Activated B cell treated with CpG ODN at 0.5 μM for 24 hours (primary cell): Measurements from ENCODE around the gene GRAMD2B. TPM values are rescaled to one million over a fixed set of nuclear protein-coding genes. Genes with fewer than 3 reads are reported as not detected.

Source experiments
- ATAC-seq: fragments of 200-7000 bp; cut with Tn5 transposase; one replicate; pipeline ENCODE4 v1.10.0; 2021; ENCODE audit warnings: low read depth, mild to moderate bottlenecking, moderate library complexity
- CTCF ChIA-PET: fragments of 350-600 bp; sonication (Branson Sonifier 250); formaldehyde crosslinking; loops from one replicate; lab custom pipeline; 2021; ENCODE audit warnings: antibody characterized with exemption; lab: Charles Lee
- POLR2A ChIA-PET: fragments of 350-600 bp; sonication (Branson Sonifier 250); formaldehyde crosslinking; loops from one replicate; lab custom pipeline; 2021; ENCODE audit warnings: antibody characterized with exemption; lab: Charles Lee
- DNase-seq: peaks from one replicate; pipeline ENCODE4 v3.0.0; 2022
- H3K27ac Mint-ChIP-seq: one replicate; pipeline ENCODE4 v1.8.0; 2020; ENCODE audit warnings: mixed read lengths
- H3K27me3 Mint-ChIP-seq: one replicate; pipeline ENCODE4 v1.8.0; 2021; ENCODE audit warnings: mixed read lengths
- H3K36me3 Mint-ChIP-seq: one replicate; pipeline ENCODE4 v1.8.0; 2021; ENCODE audit warnings: low read depth, mixed read lengths
- H3K4me1 Mint-ChIP-seq: one replicate; pipeline ENCODE4 v1.8.0; 2021; ENCODE audit warnings: mixed read lengths
- H3K4me3 Mint-ChIP-seq: one replicate; pipeline ENCODE4 v1.8.0; 2020; ENCODE audit warnings: mild to moderate bottlenecking, mixed read lengths
- H3K9me3 Mint-ChIP-seq: one replicate; pipeline ENCODE4 v1.8.0; 2020; ENCODE audit warnings: mixed read lengths
- CTCF ChIP-seq: fragments of 200-600 bp; IDR thresholded peaks from one replicate; pipeline ENCODE4 v1.8.0; 2022; ENCODE audit warnings: antibody characterized with exemption, mild to moderate bottlenecking
- intact Hi-C: fragments of 100-400 bp; cut with micrococcal nuclease; formaldehyde crosslinking; loops from one replicate; pipeline ENCODE4 v1.15.1; 2024
- total RNA-seq: library from RNA; stranded (reverse); gene quantifications from 2 replicates; pipeline ENCODE4 v1.2.3, GENCODE V29; 2022

Gene GRAMD2B
- total RNA-seq, 1 donor from 2014 or later: 4.9 TPM

- ChIA-PET CTCF (no interaction called here), POLR2A (no interaction called here)
- TF ChIP-seq CTCF: no peak
- Mint-ChIP-seq H3K4me3 (no peak overlapping the region), H3K4me1 (peaks cover 10% of the 10 kb centered on the region), H3K27me3 (peaks cover 2% of the 10 kb centered on the region), H3K9me3 (no peaks in the 10 kb centered on the region), H3K27ac (no peak overlapping the region), H3K36me3 (no peaks in the 10 kb centered on the region)
- no peak for DNase-seq
- ATAC-seq: no peak
- intact Hi-C loops: no loop called here
Measured at GRCh38 chr5:126506079-126506478, 82.9 kb downstream of the GRAMD2B start.

- Mint-ChIP-seq H3K27me3 (no peaks in the 10 kb centered on the region), H3K4me1 (peaks cover 10% of the 10 kb centered on the region), H3K9me3 (no peaks in the 10 kb centered on the region), H3K4me3 (no peak overlapping the region), H3K36me3 (no peaks in the 10 kb centered on the region), H3K27ac (no peak overlapping the region)
- ChIA-PET POLR2A (no interaction called here), CTCF (no interaction called here)
- no peak for DNase-seq
- TF ChIP-seq CTCF: no peak
- no peak for ATAC-seq
- intact Hi-C loops: no loop called here
Measured at GRCh38 chr5:126508251-126508961, 85.2 kb downstream of the GRAMD2B start.

DNA sequence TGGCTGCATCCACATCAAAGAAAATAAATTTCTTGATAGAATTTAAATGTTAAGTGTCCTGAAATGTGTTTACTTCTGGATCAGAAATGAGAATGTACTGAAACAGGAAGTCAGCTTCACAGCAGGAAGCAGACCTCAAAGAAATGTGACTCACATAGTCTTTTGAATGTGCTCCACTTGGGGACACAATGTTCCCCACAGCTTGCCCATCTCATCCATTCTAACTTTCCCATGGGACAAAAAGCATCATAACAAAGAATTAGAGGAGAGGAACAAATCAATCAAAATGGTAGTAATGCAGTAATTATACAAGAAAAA, 85.7 kb downstream of the GRAMD2B start:
- POLR2A ChIA-PET: no interaction called here

GRCh38 chr5:126509339-126509738, 86.1 kb downstream of the GRAMD2B start:
- Mint-ChIP-seq H3K4me1 (peaks cover 10% of the 10 kb centered on the region), H3K27me3 (no peaks in the 10 kb centered on the region), H3K27ac (no peak overlapping the region), H3K4me3 (no peak overlapping the region), H3K9me3 (no peaks in the 10 kb centered on the region), H3K36me3 (no peaks in the 10 kb centered on the region)
- intact Hi-C loops: no loop called here
- CTCF ChIA-PET: interaction anchor here (0.6 kb wide), 1 partner anchor 10 kb away, joined by 3 read pairs; no protein-coding TSS in a partner anchor
- POLR2A ChIA-PET: no interaction called here
- no peak for TF ChIP-seq CTCF
- ATAC-seq (no peak), DNase-seq (no peak)

More for the DNA sequence above, 85.7 kb downstream of the GRAMD2B start:
- DNase-seq (no peak), ATAC-seq (no peak)
- intact Hi-C loops: no loop called here
- H3K36me3 Mint-ChIP-seq: no peaks in the 10 kb centered on the region
- H3K4me3 Mint-ChIP-seq: no peak overlapping the region
- H3K27me3 Mint-ChIP-seq: no peaks in the 10 kb centered on the region
- peaks cover 10% of the 10 kb centered on the region for H3K4me1 Mint-ChIP-seq
- no peak overlapping the region for H3K27ac Mint-ChIP-seq
- CTCF ChIA-PET: no interaction called here
- TF ChIP-seq CTCF: no peak
- H3K9me3 Mint-ChIP-seq: no peaks in the 10 kb centered on the region

- TF ChIP-seq CTCF: no peak
- Mint-ChIP-seq H3K36me3 (no peaks in the 10 kb centered on the region), H3K9me3 (no peaks in the 10 kb centered on the region), H3K27ac (no peak overlapping the region), H3K4me3 (no peak overlapping the region), H3K4me1 (peaks cover 10% of the 10 kb centered on the region), H3K27me3 (no peaks in the 10 kb centered on the region)
- intact Hi-C loops: no loop called here
- POLR2A ChIA-PET: no interaction called here
- ATAC-seq (no peak), DNase-seq (no peak)
- CTCF ChIA-PET: no interaction called here
Measured at GRCh38 chr5:126511961-126512360, 88.8 kb downstream of the GRAMD2B start.
